WI38 (cell line): ENCODE data around the gene NXNL2.

Experiments
- H3K4me3 ChIP-seq: 2 replicates; pipeline ENCODE4 v1.5.1; 2011; ENCODE audit warnings: low read depth, mild to moderate bottlenecking, control low read depth, low read length
- TF ChIP-seq, protein P1 (sequence below): IDR thresholded peaks from 2 replicates; pipeline ENCODE4 v1.5.1; 2012; ENCODE audit warnings: low read depth, mild to moderate bottlenecking, control low read depth, low read length

The NXNL2 gene

DNA sequence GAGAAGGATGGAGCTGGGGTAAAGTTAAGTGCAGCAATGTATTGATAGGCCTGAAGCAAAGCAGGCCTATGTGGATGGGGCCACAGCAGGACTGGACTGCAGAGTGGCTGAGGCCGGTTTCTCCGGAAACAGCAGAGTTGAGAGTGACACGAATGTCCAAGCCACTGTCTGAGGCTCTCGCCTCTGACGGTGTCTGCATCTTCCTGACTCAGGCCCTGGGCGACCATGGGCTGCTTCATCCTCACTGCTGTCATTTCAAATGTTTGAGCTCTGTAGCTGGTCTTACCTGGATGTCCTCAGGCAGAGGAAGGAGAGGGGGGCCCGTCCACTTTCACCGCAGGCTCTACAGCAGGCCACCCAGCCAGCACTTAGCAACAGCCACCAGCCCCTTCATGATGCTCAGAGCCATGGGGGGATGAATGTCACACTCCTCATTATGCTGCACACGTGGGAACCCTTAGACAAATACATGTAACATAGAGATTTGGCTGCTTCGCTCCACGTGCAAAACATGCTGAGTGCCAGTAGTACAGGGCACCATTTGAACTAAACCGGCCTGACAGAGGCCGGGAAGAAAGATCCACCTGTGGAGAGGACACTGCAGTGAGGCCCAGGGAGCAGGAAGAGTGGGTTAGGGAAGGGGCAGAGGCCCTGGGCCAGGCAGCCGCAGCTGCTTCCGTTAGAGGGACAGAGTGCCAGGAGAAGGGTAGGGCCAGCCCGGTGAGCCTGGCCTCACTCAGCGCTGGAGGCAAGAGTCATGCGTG, 31.7 kb upstream of the NXNL2 start:
- TF ChIP-seq, protein P1, sequence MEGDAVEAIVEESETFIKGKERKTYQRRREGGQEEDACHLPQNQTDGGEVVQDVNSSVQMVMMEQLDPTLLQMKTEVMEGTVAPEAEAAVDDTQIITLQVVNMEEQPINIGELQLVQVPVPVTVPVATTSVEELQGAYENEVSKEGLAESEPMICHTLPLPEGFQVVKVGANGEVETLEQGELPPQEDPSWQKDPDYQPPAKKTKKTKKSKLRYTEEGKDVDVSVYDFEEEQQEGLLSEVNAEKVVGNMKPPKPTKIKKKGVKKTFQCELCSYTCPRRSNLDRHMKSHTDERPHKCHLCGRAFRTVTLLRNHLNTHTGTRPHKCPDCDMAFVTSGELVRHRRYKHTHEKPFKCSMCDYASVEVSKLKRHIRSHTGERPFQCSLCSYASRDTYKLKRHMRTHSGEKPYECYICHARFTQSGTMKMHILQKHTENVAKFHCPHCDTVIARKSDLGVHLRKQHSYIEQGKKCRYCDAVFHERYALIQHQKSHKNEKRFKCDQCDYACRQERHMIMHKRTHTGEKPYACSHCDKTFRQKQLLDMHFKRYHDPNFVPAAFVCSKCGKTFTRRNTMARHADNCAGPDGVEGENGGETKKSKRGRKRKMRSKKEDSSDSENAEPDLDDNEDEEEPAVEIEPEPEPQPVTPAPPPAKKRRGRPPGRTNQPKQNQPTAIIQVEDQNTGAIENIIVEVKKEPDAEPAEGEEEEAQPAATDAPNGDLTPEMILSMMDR, result no peak
- no peak overlapping the region for H3K4me3 ChIP-seq

DNA sequence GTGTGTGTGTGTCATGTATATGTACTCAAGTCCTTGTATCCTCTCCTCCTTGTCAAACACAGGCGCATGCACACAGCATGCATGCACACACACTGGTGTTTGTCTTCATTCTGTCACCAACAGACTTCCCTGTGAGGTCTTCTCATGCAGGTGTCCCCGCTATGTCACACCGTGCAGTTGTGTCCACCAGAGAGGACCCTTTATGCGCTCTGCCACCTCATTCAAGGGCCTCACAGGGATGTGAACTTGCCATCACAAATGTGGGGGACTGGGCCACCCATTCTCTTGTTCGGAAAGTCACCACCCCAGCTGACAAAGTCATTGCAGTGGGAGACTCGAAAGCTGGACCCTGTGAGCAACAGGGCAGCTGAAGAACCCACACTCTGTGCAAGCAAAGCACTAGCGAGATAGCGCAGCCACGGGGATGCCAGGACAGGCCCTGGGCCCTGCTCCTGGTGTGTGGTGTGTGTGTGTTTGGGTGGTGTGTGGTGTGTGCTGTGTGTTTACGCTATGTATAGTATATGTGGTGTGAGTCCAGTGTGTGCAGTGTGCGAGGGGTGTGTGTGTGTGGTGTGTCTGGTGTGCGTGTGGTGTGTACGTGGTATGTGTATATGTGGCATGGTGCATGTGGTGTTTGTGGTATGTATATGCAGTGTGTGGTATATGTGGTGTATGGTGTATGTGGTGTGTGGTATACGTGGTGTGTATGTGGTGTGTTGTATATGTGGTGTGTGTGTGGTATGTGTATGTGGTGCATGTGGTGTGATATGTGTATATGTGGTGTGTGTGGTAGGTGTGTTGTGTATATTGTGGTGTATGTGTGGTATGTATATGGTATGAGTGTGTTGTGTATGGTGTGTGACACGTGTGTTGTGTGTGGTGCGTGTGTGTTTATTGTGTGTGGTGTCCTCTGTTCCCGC, 30.9 kb upstream of the NXNL2 start:
- TF ChIP-seq, protein P1, result no peak
- H3K4me3 ChIP-seq, result no peak overlapping the region

DNA sequence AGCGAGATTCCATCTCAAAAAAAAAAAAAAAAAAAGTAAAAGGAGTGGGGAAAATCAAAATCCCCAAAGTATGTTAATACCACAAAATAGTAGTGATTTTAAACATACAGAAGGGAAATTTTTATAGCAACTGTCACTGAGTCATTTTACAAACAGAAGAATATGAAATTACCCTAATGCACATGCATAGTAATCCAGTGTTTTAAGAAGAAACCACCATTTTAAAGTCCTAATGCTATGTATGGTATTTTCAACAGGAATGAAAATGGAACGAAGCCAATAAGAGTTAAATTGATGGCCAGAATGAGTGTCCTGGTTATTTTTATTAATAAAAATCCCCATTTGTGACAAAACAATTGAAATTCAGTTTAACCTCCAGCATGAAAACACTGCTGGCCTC, 26.7 kb upstream of the NXNL2 start:
- H3K4me3 ChIP-seq, result no peak overlapping the region
- TF ChIP-seq, protein P1, result no peak

DNA sequence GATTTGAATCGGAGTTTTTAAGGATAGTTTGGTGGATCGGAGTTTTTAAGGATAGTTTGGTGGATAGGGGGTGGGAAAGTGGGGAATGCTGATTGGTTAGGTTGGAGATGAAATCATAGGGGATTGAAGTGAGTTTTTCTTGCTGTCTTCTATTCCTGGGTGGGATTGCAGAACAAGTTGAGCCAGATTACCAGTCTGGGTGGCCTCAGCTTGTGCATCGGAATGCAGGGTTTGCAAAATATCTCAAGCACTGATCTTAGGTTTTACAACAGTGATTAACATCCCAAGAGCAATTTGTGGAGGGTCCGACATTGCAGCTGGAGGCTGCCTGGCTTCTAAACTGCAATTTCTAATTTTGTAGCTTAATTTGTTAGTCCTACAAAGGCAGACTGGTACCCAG, 23.1 kb upstream of the NXNL2 start:
- TF ChIP-seq, protein P1, result no peak
- no peak overlapping the region for H3K4me3 ChIP-seq

DNA sequence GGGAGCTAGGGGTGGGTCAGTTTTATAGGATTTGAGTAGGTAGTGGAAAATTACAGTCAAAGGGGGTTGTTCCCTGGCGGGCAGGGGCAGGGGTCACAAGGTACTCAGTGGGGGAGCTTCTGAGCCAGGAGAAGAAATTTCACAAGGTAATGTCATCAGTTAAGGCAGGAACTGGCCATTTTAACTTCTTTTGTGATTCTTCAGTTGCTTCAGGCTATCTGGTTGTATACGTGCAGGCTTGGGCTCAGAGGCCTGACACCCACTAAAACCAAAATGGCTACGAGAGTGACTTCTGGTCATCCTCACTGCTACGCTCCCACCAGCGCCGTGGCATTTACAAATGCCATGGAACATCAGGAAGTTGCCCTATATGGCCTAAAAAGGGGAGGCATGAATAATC, 20.7 kb upstream of the NXNL2 start:
- no peak overlapping the region for H3K4me3 ChIP-seq
- TF ChIP-seq, protein P1, result no peak

DNA sequence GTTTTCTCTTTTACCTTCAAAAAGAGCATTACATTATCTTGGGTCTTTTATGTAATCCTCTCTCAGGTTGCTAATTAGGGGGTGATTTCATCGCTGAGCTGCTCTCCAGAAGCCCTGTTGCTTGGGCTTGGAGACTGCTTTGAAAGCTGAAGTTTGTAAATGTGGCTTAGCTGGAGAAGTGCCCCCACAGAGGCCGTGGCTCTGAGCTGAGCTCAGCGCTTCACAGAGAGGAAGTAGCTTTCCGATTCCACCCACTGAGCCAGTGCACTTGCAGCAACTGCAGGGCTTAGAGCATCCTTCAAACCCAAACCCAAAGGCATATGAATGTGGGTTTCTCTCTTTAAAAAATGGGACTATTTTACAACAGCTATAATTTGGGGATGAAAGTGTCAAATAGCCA, 13.7 kb upstream of the NXNL2 start:
- H3K4me3 ChIP-seq, result no peak overlapping the region
- TF ChIP-seq, protein P1, result no peak

DNA sequence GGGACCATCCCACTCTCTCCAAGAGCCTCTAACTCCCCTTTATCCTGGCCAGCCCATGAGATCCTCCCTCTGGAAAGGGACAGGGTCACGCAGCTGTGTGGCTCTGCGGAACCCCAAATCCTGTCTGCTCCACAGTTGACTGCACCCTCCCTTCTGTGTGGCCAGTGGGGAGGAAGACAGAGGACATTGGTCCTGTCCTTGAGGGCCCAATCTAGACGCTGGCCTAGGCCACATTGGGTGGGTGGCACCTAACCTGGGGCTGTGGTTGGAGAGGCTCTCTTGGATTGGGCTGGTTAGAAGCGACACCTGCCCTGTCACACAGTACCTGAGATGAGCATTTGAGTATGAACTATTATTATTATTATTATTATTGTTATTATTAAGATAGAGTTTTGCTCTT, 12.6 kb upstream of the NXNL2 start:
- no peak overlapping the region for H3K4me3 ChIP-seq
- TF ChIP-seq, protein P1, result no peak
